ENCODE results near the gene GLCCI1.
"Not testable (repeated sequence)": the region's sequence is repeated elsewhere in the genome, so short reads cannot be mapped to it uniquely, and the experiment has no call there.

Gene GLCCI1

GRCh38 chr7:8063300-8063699 lies 94.7 kb downstream of the GLCCI1 start:
- H3K27me3 Mint-ChIP-seq, H3K9me3 Mint-ChIP-seq, H3K27ac Mint-ChIP-seq, DNase-seq, ATAC-seq, H3K4me3 Mint-ChIP-seq, H3K4me1 Mint-ChIP-seq: not testable (repeated sequence)
- peaks cover 30% of the 10 kb centered on the region for H3K36me3 Mint-ChIP-seq (ENCODE audit: low read depth)

DNA sequence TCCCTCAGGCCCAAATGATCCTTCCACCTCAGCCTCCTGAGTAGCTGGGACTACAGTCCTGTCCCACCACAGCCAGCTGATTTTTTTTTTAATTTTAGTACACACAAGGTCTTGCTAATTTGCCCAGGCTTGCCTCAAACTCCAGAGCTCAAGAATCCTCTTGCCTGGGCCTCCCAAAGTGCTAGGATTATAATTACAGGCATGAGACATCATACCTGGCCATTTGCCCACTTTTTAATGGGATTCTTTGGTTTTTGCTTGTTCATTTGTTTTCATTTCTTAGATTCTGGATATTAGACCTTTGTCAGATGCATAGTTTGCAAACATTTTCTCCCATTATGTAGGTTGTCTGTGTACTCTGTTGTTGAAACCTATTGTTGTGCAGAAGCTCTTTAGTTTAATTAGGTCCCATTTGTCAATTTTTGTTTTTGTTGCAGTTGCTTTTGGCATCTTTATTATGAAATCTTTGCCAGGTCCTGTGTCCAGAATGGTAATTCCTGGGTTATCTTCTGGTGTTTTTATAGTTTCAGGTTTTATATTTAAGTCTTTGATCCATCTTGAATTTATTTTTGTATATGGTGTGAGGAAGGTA lies 95.2 kb downstream of the GLCCI1 start:
- ATAC-seq (no peak), DNase-seq (no peak)
- Mint-ChIP-seq H3K4me1 (peaks cover 11% of the 10 kb centered on the region), H3K9me3 (no peaks in the 10 kb centered on the region), H3K27ac (no peak overlapping the region), H3K27me3 (no peaks in the 10 kb centered on the region), H3K4me3 (no peak overlapping the region), H3K36me3 (ENCODE audit: low read depth) (peaks cover 30% of the 10 kb centered on the region)

GRCh38 chr7:8064828-8065227 lies 96.2 kb downstream of the GLCCI1 start:
- H3K27ac Mint-ChIP-seq: no peak overlapping the region
- peaks cover 28% of the 10 kb centered on the region for H3K36me3 Mint-ChIP-seq (ENCODE audit: low read depth)
- H3K4me1 Mint-ChIP-seq: peaks cover 10% of the 10 kb centered on the region
- ATAC-seq: no peak
- DNase-seq: no peak
- no peaks in the 10 kb centered on the region for H3K27me3 Mint-ChIP-seq
- H3K9me3 Mint-ChIP-seq: no peaks in the 10 kb centered on the region
- H3K4me3 Mint-ChIP-seq: no peak overlapping the region

DNA sequence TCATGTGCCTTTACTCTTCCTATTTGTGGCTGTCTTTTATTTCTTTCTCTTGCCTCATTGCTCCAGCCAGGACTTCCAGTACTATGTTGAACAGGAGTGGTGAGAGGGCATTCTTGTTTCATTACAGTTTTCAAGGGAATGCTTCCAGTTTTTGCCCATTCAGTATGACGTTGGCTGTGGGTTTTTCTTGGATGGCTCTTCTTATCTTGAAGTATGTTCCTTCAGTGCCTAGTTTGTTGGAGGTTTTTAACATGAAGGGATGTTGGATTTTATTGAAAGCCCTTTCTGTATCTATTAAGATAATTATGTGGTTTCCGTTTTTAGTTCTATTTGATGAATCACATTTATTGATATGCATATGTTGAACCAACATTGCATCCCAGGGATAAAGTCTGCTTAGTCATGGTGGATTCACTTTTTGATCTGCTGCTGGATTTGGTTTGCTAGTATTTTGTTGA lies 96.8 kb downstream of the GLCCI1 start:
- DNase-seq (no peak), ATAC-seq (no peak)
- Mint-ChIP-seq H3K36me3 (ENCODE audit: low read depth) (peaks cover 23% of the 10 kb centered on the region), H3K27ac (no peak overlapping the region), H3K4me3 (no peak overlapping the region), H3K9me3 (no peaks in the 10 kb centered on the region), H3K4me1 (peaks cover 10% of the 10 kb centered on the region), H3K27me3 (no peaks in the 10 kb centered on the region)

GRCh38 chr7:8068892-8069686 lies 100.5 kb downstream of the GLCCI1 start:
- DNase-seq (no peak), ATAC-seq (no peak)
- H3K4me1 Mint-ChIP-seq: peaks cover 7% of the 10 kb centered on the region
- no peaks in the 10 kb centered on the region for H3K27me3 Mint-ChIP-seq
- H3K4me3 Mint-ChIP-seq: no peak overlapping the region
- H3K27ac Mint-ChIP-seq: no peak overlapping the region
- H3K36me3 Mint-ChIP-seq (ENCODE audit: low read depth): peaks cover 15% of the 10 kb centered on the region
- no peaks in the 10 kb centered on the region for H3K9me3 Mint-ChIP-seq

GRCh38 chr7:8070451-8071180 lies 102.0 kb downstream of the GLCCI1 start:
- Mint-ChIP-seq H3K9me3 (no peaks in the 10 kb centered on the region), H3K4me1 (peaks cover 7% of the 10 kb centered on the region), H3K27me3 (no peaks in the 10 kb centered on the region), H3K27ac (no peak overlapping the region), H3K36me3 (ENCODE audit: low read depth) (peaks cover 9% of the 10 kb centered on the region), H3K4me3 (no peak overlapping the region)
- DNase-seq (no peak), ATAC-seq (no peak)

GRCh38 chr7:8078418-8078817 lies 109.8 kb downstream of the GLCCI1 start:
- ATAC-seq: no peak
- no peaks in the 10 kb centered on the region for H3K9me3 Mint-ChIP-seq
- no peak overlapping the region for H3K4me3 Mint-ChIP-seq
- no peaks in the 10 kb centered on the region for H3K36me3 Mint-ChIP-seq (ENCODE audit: low read depth)
- H3K27ac Mint-ChIP-seq: no peak overlapping the region
- no peaks in the 10 kb centered on the region for H3K4me1 Mint-ChIP-seq
- DNase-seq: no peak
- no peaks in the 10 kb centered on the region for H3K27me3 Mint-ChIP-seq

GRCh38 chr7:8082762-8083161 lies 114.2 kb downstream of the GLCCI1 start:
- Mint-ChIP-seq H3K9me3 (no peaks in the 10 kb centered on the region), H3K36me3 (ENCODE audit: low read depth) (peaks cover 5% of the 10 kb centered on the region), H3K27me3 (no peaks in the 10 kb centered on the region), H3K4me1 (no peaks in the 10 kb centered on the region), H3K4me3 (no peak overlapping the region), H3K27ac (no peak overlapping the region)
- ATAC-seq (no peak), DNase-seq (no peak)

DNA sequence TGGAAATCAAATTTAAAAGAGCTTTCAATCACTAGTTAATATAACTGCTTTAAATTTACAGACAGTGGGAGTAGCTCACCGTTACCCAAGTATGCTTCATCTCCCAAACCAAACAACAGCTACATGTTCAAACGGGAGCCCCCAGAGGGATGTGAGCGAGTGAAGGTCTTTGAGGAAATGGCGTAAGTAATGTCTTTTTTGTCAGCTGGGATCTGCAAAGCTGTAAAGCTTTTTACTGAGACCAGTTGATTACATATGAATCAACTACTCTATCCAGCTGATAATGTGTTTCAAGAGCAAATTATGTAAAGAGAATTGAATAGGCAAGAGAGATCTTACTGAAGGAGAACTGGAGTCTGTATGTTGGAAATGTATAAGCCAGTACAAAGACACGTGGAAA lies 116.2 kb downstream of the GLCCI1 start:
- no peak overlapping the region for H3K4me3 Mint-ChIP-seq
- H3K9me3 Mint-ChIP-seq: no peaks in the 10 kb centered on the region
- no peaks in the 10 kb centered on the region for H3K4me1 Mint-ChIP-seq
- ATAC-seq (no peak), DNase-seq (no peak)
- no peaks in the 10 kb centered on the region for H3K27me3 Mint-ChIP-seq
- H3K27ac Mint-ChIP-seq: no peak overlapping the region
- H3K36me3 Mint-ChIP-seq (ENCODE audit: low read depth): peaks cover 5% of the 10 kb centered on the region

GRCh38 chr7:8085420-8085819 lies 116.8 kb downstream of the GLCCI1 start:
- H3K4me3 Mint-ChIP-seq: no peak overlapping the region
- H3K36me3 Mint-ChIP-seq (ENCODE audit: low read depth): peaks cover 5% of the 10 kb centered on the region
- no peaks in the 10 kb centered on the region for H3K4me1 Mint-ChIP-seq
- ATAC-seq (no peak), DNase-seq (no peak)
- no peak overlapping the region for H3K27ac Mint-ChIP-seq
- H3K9me3 Mint-ChIP-seq: no peaks in the 10 kb centered on the region
- no peaks in the 10 kb centered on the region for H3K27me3 Mint-ChIP-seq

- Mint-ChIP-seq H3K27ac (no peak overlapping the region), H3K4me3 (no peak overlapping the region)
Observed at GRCh38 chr7:8086239-8086638, 117.6 kb downstream of the GLCCI1 start.

GRCh38 chr7:8089036-8089780 lies 120.6 kb downstream of the GLCCI1 start:
- no peak for DNase-seq
- Mint-ChIP-seq H3K4me1 (no peaks in the 10 kb centered on the region), H3K27me3 (no peaks in the 10 kb centered on the region), H3K36me3 (ENCODE audit: low read depth) (peaks cover 8% of the 10 kb centered on the region), H3K4me3 (no peak overlapping the region), H3K9me3 (no peaks in the 10 kb centered on the region), H3K27ac (no peak overlapping the region)
- no peak for ATAC-seq

More at GRCh38 chr7:8086239-8086638, 117.6 kb downstream of the GLCCI1 start:
- Mint-ChIP-seq H3K27me3 (no peaks in the 10 kb centered on the region), H3K9me3 (no peaks in the 10 kb centered on the region), H3K4me1 (no peaks in the 10 kb centered on the region), H3K36me3 (ENCODE audit: low read depth) (peaks cover 5% of the 10 kb centered on the region)
- no peak for ATAC-seq
- DNase-seq: no peak

- Mint-ChIP-seq H3K27me3 (no peaks in the 10 kb centered on the region), H3K9me3 (peaks cover under 1% of the 10 kb centered on the region), H3K4me1 (no peaks in the 10 kb centered on the region), H3K36me3 (ENCODE audit: low read depth) (peaks cover 6% of the 10 kb centered on the region), H3K27ac (no peak overlapping the region), H3K4me3 (no peak overlapping the region)
- ATAC-seq (no peak), DNase-seq (no peak)
Observed at GRCh38 chr7:8092140-8092539, 123.5 kb downstream of the GLCCI1 start.

Measured in activated naive CD8-positive, alpha-beta T cell treated with anti-CD3 and anti-CD28 coated beads, Interleukin-2, amount 50 U/mL, for 24 hours (primary cell).